Stimulated activated memory B cell treated with anti-CD40 and anti-IgM and Interleukin-4, amounts not matched to agents 10 μg/mL and 1 μg/mL and 100 μg/mL, for 72 hours (primary cell): Measurements from ENCODE around the gene HDAC9.
"Not testable (repeated sequence)": the region's sequence is repeated elsewhere in the genome, so short reads cannot be mapped to it uniquely, and the experiment has no call there.

ENCODE experiments used
- ATAC-seq: fragments of 150-1000 bp; cut with Tn5 transposase; 2 replicates; pipeline ENCODE4 v1.10.0; 2021
- H3K27ac Mint-ChIP-seq: one replicate; pipeline ENCODE4 v1.8.0; 2022; ENCODE audit warnings: mild to moderate bottlenecking, mixed read lengths
- H3K27me3 Mint-ChIP-seq: one replicate; pipeline ENCODE4 v1.8.0; 2022; ENCODE audit warnings: mixed read lengths
- H3K36me3 Mint-ChIP-seq: one replicate; pipeline ENCODE4 v1.8.0; 2022; ENCODE audit warnings: mixed read lengths
- H3K4me1 Mint-ChIP-seq: one replicate; pipeline ENCODE4 v1.8.0; 2022; ENCODE audit warnings: mixed read lengths
- H3K4me3 Mint-ChIP-seq: one replicate; pipeline ENCODE4 v1.8.0; 2022; ENCODE audit warnings: mild to moderate bottlenecking, moderate library complexity, mixed read lengths
- H3K9me3 Mint-ChIP-seq: one replicate; pipeline ENCODE4 v1.8.0; 2022; ENCODE audit warnings: mixed read lengths

Gene HDAC9

GRCh38 chr7:18694911-18695310 lies 199.4 kb downstream of the HDAC9 start:
- Mint-ChIP-seq H3K27ac (no peak overlapping the region), H3K4me1 (no peaks in the 10 kb centered on the region), H3K27me3 (no peaks in the 10 kb centered on the region), H3K4me3 (no peak overlapping the region), H3K36me3 (peaks cover 20% of the 10 kb centered on the region), H3K9me3 (no peaks in the 10 kb centered on the region)
- ATAC-seq: no peak

- Mint-ChIP-seq H3K4me1 (no peaks in the 10 kb centered on the region), H3K9me3 (no peaks in the 10 kb centered on the region), H3K4me3 (no peak overlapping the region), H3K27ac (no peak overlapping the region), H3K27me3 (no peaks in the 10 kb centered on the region), H3K36me3 (peaks cover 14% of the 10 kb centered on the region)
- no peak for ATAC-seq
Measured at GRCh38 chr7:18698258-18698734, 202.7 kb downstream of the HDAC9 start.

GRCh38 chr7:18700147-18700546 lies 204.6 kb downstream of the HDAC9 start:
- H3K9me3 Mint-ChIP-seq: no peaks in the 10 kb centered on the region
- no peaks in the 10 kb centered on the region for H3K4me1 Mint-ChIP-seq
- H3K27ac Mint-ChIP-seq: no peak overlapping the region
- no peak for ATAC-seq
- no peak overlapping the region for H3K4me3 Mint-ChIP-seq
- peaks cover 14% of the 10 kb centered on the region for H3K36me3 Mint-ChIP-seq
- no peaks in the 10 kb centered on the region for H3K27me3 Mint-ChIP-seq

GRCh38 chr7:18702071-18702829 lies 206.7 kb downstream of the HDAC9 start:
- no peak for ATAC-seq
- Mint-ChIP-seq H3K4me3 (no peak overlapping the region), H3K36me3 (peaks cover 12% of the 10 kb centered on the region), H3K27me3 (no peaks in the 10 kb centered on the region), H3K9me3 (no peaks in the 10 kb centered on the region), H3K27ac (no peak overlapping the region), H3K4me1 (no peaks in the 10 kb centered on the region)

GRCh38 chr7:18703685-18704084 lies 208.1 kb downstream of the HDAC9 start:
- H3K27ac Mint-ChIP-seq: no peak overlapping the region
- no peaks in the 10 kb centered on the region for H3K36me3 Mint-ChIP-seq
- no peak overlapping the region for H3K4me3 Mint-ChIP-seq

GRCh38 chr7:18706670-18707069 lies 211.1 kb downstream of the HDAC9 start:
- Mint-ChIP-seq H3K27me3 (no peaks in the 10 kb centered on the region), H3K4me3 (no peak overlapping the region), H3K36me3 (no peaks in the 10 kb centered on the region), H3K27ac (no peak overlapping the region), H3K4me1 (peaks cover 4% of the 10 kb centered on the region), H3K9me3 (no peaks in the 10 kb centered on the region)
- ATAC-seq: no peak

More at GRCh38 chr7:18703685-18704084, 208.1 kb downstream of the HDAC9 start:
- Mint-ChIP-seq H3K9me3 (no peaks in the 10 kb centered on the region), H3K4me1 (no peaks in the 10 kb centered on the region), H3K27me3 (no peaks in the 10 kb centered on the region)
- ATAC-seq: no peak

- no peak for ATAC-seq
- Mint-ChIP-seq H3K36me3 (no peaks in the 10 kb centered on the region), H3K27me3 (no peaks in the 10 kb centered on the region), H3K4me3 (no peak overlapping the region), H3K4me1 (peaks cover 6% of the 10 kb centered on the region), H3K27ac (no peak overlapping the region), H3K9me3 (no peaks in the 10 kb centered on the region)
Measured at GRCh38 chr7:18708204-18708603, 212.7 kb downstream of the HDAC9 start.

- Mint-ChIP-seq H3K9me3 (no peaks in the 10 kb centered on the region), H3K27me3 (no peaks in the 10 kb centered on the region), H3K4me1 (peaks cover 6% of the 10 kb centered on the region), H3K27ac (no peak overlapping the region), H3K36me3 (no peaks in the 10 kb centered on the region), H3K4me3 (no peak overlapping the region)
- no peak for ATAC-seq
Measured at GRCh38 chr7:18715988-18716387, 220.4 kb downstream of the HDAC9 start.

GRCh38 chr7:18721429-18721828 lies 225.9 kb downstream of the HDAC9 start:
- no peak overlapping the region for H3K27ac Mint-ChIP-seq
- no peak for ATAC-seq

GRCh38 chr7:18724318-18724717 lies 228.8 kb downstream of the HDAC9 start:
- no peaks in the 10 kb centered on the region for H3K4me1 Mint-ChIP-seq
- no peak overlapping the region for H3K4me3 Mint-ChIP-seq
- no peak for ATAC-seq
- H3K36me3 Mint-ChIP-seq: peaks cover 13% of the 10 kb centered on the region
- no peaks in the 10 kb centered on the region for H3K9me3 Mint-ChIP-seq
- H3K27ac Mint-ChIP-seq: no peak overlapping the region
- H3K27me3 Mint-ChIP-seq: no peaks in the 10 kb centered on the region

More at GRCh38 chr7:18721429-18721828, 225.9 kb downstream of the HDAC9 start:
- H3K4me3 Mint-ChIP-seq: no peak overlapping the region
- H3K36me3 Mint-ChIP-seq: no peaks in the 10 kb centered on the region
- no peaks in the 10 kb centered on the region for H3K4me1 Mint-ChIP-seq
- H3K27me3 Mint-ChIP-seq: no peaks in the 10 kb centered on the region
- no peaks in the 10 kb centered on the region for H3K9me3 Mint-ChIP-seq

- Mint-ChIP-seq H3K27me3 (no peaks in the 10 kb centered on the region), H3K36me3 (peaks cover 13% of the 10 kb centered on the region), H3K27ac (no peak overlapping the region), H3K9me3 (no peaks in the 10 kb centered on the region), H3K4me1 (no peaks in the 10 kb centered on the region), H3K4me3 (no peak overlapping the region)
- no peak for ATAC-seq
Measured at GRCh38 chr7:18727115-18727870, 231.7 kb downstream of the HDAC9 start.

- peaks cover 40% of the 10 kb centered on the region for H3K36me3 Mint-ChIP-seq
- peaks cover 26% of the 10 kb centered on the region for H3K4me1 Mint-ChIP-seq
- not testable (repeated sequence) for H3K4me3 Mint-ChIP-seq, H3K27me3 Mint-ChIP-seq, ATAC-seq, H3K9me3 Mint-ChIP-seq, H3K27ac Mint-ChIP-seq
Measured at GRCh38 chr7:18736012-18736411, 240.5 kb downstream of the HDAC9 start.

GRCh38 chr7:18740579-18740988 lies 245.0 kb downstream of the HDAC9 start:
- no peak for ATAC-seq
- H3K27me3 Mint-ChIP-seq: no peaks in the 10 kb centered on the region
- no peak overlapping the region for H3K27ac Mint-ChIP-seq
- peaks cover 41% of the 10 kb centered on the region for H3K36me3 Mint-ChIP-seq
- H3K4me3 Mint-ChIP-seq: no peak overlapping the region
- peaks cover 24% of the 10 kb centered on the region for H3K4me1 Mint-ChIP-seq
- H3K9me3 Mint-ChIP-seq: no peaks in the 10 kb centered on the region

- Mint-ChIP-seq H3K4me1 (no peaks in the 10 kb centered on the region), H3K27me3 (no peaks in the 10 kb centered on the region), H3K4me3 (no peak overlapping the region), H3K27ac (no peak overlapping the region), H3K9me3 (no peaks in the 10 kb centered on the region), H3K36me3 (no peaks in the 10 kb centered on the region)
- no peak for ATAC-seq
Measured at GRCh38 chr7:18753972-18754610, 258.5 kb downstream of the HDAC9 start.

GRCh38 chr7:18754766-18755165 lies 259.2 kb downstream of the HDAC9 start:
- Mint-ChIP-seq H3K36me3 (no peaks in the 10 kb centered on the region), H3K4me1 (no peaks in the 10 kb centered on the region), H3K27ac (no peak overlapping the region), H3K4me3 (no peak overlapping the region), H3K9me3 (no peaks in the 10 kb centered on the region), H3K27me3 (no peaks in the 10 kb centered on the region)
- no peak for ATAC-seq
